IPS DF 4.7 (cell line): ENCODE data around the gene RNF113B.

ENCODE experiments used
- DNase-seq: peaks from one replicate; pipeline ENCODE4 v3.0.0-alpha.2; 2013; ENCODE audit warnings: low spot score; ENCODE audit errors: extremely low read depth

RNF113B gene

DNA sequence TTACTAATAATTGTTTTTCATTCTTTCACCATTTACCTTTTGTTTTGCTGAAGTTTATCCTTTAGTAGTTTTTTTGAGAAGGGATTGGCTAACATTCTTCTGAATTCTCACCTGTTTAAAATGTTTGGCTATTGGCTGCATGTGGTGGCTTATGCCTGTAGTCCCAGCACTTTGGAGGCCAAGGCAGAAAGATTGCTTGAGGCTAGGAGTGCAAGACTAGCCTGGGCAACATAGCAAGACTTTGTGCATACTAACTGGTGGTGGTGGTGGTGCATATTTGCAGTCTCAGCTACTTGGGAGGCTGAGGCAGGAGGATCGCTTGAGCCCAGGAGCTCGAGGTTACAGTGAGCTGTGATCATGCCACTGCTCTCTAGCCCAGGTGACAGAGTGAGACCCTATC is 27.5 kb upstream of the RNF113B start:
- DNase-seq, result no peak

- DNase-seq, result no peak
Observed at GRCh38 chr13:98203646-98204326, 26.7 kb upstream of the RNF113B start.

- no peak for DNase-seq
Observed at GRCh38 chr13:98201984-98202383, 24.9 kb upstream of the RNF113B start.

DNA sequence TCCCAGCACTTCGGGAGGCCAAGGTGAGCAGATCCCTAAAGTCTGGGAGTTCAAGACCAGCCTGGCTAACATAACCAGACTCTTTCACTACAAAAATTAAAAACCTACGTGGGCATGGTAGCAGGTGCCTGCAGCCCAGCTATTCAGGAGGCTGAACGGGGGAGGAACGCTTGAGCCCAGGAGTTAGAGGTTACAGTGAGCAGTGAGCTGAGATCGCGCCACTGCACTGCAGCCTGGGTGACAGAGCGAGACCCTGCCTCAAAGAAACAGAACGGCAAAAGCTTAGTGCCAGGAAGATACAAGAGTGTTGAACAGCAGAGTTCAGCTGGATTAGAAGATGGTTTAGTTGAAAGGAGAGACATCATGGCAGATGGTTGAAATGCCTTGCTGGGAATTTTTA is 24.1 kb upstream of the RNF113B start:
- DNase-seq, result no peak

DNA sequence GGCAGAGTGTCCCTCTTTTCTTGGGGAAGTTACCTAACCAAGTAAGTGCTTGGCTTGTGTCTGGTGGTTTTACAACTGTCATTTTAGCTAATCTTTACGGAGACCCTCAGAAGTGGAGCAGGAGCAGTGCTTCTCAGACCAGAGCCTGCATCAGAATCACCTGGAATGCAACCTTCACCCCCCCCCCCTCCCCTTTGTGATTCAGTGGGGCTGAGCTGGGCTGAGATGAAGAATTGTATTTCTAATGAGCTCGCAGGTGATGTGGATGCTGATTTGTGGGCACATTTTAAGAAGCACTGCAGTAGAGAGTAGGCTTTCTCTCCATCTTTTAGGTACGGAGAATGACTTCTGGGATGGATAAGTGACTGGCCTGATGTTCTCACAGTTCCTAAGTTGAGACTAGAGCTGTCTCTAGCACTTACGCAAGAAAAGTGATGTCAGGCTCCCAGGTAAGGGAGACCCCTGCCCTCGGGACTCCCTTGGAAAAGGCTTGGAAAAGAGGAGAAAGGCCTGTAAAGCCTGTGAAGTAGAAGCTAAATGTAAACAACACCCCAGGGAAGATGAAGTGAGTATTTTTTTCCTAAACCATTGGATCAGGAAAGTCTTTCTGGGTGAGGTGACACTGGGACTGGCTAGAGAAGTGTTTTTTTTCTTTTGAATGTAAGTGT is 23.3 kb upstream of the RNF113B start:
- DNase-seq, result no peak

- no peak for DNase-seq
Observed at GRCh38 chr13:98199480-98199879, 22.4 kb upstream of the RNF113B start.

DNA sequence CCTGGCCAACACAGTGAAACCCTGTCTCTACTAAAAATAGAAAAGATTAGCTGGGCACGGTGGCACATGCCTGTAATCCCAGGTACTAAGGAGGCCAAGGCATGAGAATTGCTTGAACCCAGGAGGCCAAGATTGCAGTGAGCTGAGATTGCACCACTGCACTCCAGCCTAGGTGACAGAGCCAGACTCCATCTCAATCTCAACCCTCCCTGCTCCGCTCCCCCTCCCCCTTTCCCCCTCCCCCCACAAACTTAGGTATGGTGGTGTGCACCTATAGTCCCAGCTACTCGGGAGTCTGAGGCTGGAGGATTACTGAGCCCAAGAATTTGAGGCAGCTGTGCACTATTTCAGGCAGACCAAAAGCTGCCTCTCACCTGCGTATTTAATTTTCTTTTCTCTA is 21.6 kb upstream of the RNF113B start:
- no peak for DNase-seq

GRCh38 chr13:98195054-98195791 is 18.2 kb upstream of the RNF113B start:
- DNase-seq, result no peak

DNA sequence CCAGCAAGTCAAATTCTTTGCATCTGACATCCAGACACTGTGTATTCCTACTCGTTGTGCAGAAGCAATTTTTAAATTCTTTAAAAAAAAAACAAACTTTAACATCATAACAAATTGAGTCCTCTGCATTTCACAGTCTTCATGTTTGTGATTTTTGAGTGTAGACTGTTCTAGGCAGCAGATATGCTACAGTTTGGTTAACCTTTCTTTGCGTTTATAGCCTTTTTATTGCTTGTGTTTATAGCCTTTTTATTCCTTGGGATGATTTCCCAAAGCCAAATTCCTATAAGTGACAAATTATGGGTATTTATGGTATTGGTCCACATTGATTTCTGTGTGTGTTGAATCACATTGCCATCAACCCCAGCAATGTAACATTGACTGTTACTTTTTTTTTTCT is 14.9 kb upstream of the RNF113B start:
- no peak for DNase-seq

DNA sequence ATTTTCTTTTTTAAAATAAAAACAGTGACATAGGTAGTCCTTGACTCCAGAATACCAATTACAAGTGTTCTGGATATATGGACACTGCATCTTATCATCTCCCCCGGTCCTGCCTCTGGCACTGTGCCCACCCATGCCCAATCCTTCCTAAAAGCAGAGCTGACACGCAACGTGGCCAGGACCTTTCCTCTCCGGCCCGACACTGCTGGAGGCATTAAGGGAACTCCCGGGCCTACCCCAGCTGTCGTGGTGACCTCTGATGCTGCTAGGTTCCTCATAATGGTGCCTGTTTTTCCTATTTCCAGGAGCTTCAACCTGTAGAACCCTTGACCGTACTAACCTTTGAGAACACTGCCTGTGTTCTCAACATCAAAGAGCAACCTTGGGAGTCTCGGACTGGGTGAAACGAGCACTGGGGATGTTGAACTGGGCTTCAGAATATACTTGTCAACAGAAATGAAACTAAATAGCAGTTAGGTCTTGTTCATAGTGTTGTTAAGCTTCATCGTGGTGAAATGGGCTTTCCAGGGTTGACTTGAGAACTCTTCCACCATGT is 13.9 kb upstream of the RNF113B start:
- no peak for DNase-seq

DNA sequence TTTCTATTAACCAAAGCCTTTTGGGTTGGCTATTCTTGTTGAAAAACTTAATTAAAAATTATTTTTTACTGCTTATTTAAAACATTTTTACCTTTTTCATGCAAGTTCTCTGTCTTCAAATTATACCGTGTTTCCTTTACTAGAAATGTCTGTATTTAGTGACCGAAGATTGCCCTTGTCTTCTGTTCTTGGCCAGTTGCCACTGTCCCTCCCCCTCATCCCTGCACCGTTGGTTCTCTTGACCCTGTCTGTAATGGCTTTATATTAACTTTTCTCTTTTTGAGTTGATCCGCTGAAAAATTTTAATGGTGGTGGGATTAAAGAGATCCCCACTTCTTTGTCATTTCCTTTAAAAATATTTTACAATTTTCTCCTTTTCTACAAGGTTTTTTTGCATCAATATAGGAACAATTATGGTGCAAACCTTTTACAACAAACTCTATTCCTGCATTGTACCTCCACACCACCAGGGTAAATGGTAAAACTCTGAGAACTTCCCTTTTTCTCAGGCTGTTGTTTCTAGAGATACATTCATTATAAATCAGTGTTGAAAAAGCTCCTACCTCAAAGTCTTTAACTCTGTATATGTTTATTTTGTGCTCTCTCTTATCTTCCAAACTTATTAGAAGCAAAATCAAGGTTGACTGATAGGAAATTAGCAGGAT is 12.9 kb upstream of the RNF113B start:
- no peak for DNase-seq

DNA sequence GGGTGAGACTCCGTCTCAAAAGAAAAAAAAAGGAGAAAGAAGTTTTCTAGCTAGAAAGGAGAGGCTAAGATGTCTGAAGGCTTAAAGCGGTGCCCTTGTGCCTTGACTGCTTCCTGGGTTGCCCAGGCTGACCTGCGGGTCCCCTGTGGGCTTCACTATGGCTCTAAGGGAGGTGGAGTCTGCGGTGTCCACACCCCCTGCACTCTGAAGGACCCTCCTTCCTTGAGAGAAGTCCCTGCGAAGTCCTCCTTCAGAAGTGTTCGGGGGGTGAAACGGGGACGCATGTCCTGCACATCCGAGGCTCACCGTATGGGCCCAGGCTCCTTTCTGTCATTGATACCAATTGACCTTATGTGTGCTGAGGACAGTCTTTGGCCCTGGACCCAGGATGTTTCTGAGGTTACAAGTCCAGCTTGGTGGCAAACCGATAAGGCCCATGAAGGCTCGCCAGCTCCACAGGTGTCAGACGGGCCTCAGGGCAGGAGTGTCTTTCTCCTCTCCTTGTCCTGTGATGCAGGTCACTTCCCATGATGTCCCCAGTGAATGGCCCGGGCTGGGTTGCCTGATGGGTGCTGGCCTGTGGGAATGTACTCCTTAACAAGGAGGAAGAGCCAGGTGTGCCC is 11.6 kb upstream of the RNF113B start:
- no peak for DNase-seq

DNA sequence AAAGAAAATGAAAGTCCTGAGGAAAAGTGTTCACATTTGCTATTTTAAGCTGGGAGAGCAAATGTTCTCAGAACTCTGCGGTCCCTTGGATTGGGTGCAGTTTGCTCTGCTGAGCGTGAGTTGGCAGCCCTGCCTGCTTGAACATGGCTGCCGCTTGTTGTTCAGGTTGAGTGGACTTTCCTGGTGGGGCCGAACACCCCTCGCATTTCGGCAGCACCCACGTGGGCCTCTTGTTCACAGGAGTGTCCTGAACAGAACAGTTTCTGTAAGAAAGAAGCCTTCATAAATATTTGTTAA is 10.8 kb upstream of the RNF113B start:
- DNase-seq, result no peak

- no peak for DNase-seq
Observed at GRCh38 chr13:98187155-98187964, 10.3 kb upstream of the RNF113B start.

GRCh38 chr13:98184792-98185191 is 7.7 kb upstream of the RNF113B start:
- no peak for DNase-seq

GRCh38 chr13:98182589-98182988 is 5.5 kb upstream of the RNF113B start:
- DNase-seq, result no peak

DNA sequence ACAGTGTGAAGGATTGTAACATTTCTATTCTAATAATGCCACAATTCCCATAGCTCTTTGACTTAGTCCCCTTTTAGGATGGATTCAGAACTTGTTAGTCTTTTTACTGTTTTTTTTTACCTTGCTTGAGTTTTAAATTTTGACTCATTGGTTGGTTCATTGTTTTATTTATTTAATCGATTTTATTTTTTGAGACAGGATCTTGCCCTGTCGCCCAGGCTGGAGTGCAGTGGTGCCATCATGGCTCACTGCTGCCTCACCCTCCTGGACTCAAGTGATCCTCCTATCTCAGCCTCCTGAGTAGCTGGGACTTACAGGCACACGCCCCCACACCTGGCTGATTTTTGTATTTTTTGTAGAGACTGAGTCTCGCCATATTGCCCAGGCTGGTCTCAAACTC is 5.1 kb upstream of the RNF113B start:
- no peak for DNase-seq

GRCh38 chr13:98181111-98181815 is 4.2 kb upstream of the RNF113B start:
- no peak for DNase-seq

DNA sequence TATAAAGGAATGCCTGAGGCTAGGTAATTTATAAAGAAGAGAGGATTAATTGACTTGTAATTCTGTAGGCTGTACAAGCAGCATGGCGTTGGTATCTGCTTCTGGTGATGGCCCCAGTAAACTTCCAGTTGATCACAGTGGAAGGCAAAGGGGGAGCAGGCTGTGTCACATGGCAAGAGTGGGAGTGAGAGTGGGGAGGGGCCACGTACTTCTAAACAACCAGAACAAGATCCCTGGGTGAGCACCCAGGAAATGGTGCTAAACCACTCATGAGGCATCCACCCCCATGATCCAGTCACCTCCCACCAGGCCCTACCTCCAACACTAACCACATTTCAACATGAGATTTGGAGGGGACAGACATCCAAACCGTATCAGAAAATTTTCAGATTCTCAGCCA is 3.0 kb upstream of the RNF113B start:
- DNase-seq, result no peak

GRCh38 chr13:98175823-98176222 is 1.2 kb downstream of the RNF113B start:
- DNase-seq, result no peak
